HG02884 (cell line): ENCODE measurements around the gene BCL11A.
A peak's percentile ranks its signal among the peaks of the same experiment; 100 is the strongest.

Experiments used
- ATAC-seq: cut with Tn5 transposase; IDR thresholded peaks from one replicate; pipeline ENCODE4 v1.9.1; 2021; ENCODE audit warnings: mild to moderate bottlenecking, moderate library complexity; ENCODE audit not compliant: unreplicated experiment

Gene BCL11A

GRCh38 chr2:60553495-60554073 lies at the start of gene BCL11A:
Gene BCL11A (minus strand): TSS chr2:60553654. CDS start chr2:60553270, 384 bp downstream.
- no peak for ATAC-seq

GRCh38 chr2:60602828-60603532 lies 49.5 kb upstream of the BCL11A start:
- ATAC-seq: no peak

DNA sequence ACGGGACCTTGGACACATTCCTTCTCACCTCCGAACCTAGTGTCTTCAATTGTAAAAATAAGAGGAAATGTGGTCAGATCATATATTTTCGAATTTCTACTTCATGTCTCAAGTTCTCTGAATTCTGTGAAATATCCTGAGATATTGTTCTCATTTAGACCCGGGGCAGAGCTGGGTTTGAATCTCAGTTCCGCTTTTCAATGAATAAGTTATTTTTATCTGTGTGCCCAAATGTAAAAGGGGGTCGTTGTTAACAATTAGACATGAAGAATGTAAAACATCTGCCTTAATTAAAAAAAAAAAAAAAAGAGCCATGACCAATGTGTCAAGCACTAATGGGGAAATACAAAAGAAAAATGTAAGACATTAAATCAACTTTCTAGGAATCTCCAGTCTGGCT lies 48.9 kb upstream of the BCL11A start:
- ATAC-seq: no peak

DNA sequence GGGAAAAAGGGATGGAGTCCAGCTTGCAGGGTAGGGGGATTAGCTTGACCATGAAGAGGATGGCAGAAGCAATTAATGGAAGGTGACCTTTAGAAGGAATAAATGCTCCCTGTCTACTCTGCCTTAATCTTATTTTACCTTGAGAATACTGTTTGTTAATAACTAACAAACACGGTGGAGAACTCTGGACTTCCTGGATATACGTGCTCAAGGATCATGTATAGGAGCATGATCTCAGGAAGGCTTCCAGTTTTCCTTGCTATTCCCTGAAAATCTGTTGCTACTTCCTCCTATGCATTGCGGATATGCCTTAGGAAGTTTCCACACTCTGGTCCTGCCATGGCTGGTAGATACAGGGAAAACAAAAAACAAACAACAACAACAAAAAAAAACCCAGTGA lies 44.8 kb upstream of the BCL11A start:
- ATAC-seq: no peak

DNA sequence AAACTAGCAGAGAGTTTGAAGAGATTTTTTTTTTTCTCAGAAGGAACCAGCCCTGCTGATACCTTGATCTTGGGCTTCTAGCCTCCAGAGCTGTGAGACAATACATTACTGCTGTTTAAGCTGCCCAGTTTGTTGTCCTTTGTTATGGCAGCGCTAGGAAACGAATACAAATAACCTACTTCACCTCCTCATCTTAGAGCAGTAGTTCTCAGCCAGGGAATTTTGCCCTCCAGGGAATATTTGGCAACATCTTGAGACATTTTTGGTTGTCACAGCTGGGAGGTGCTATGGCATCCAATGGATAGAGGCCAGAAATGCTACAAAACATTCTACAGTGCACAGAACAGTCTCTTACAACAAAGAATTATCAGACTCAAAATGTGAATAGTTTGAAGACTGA lies 43.9 kb upstream of the BCL11A start:
- no peak for ATAC-seq

- ATAC-seq: no peak
Observed at GRCh38 chr2:60596411-60596810, 43.0 kb upstream of the BCL11A start.

DNA sequence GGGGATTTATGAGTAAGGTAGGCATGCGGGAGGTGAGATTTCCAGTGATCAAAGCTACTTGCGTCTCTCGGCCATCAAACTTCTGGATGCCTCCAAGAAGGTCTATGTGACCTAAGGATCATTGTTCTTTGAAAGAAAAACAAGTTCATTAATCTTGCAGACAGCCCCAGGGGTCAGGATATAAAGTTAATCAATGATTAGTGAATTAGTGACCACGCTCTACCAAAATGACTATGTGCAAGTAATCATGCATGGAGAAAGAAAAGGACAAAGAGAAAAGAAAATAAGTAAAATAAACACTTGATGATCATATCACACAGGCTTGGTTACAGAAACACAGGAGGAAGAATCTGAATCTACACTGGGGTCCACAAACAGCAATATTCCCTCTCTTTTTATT lies 42.5 kb upstream of the BCL11A start:
- no peak for ATAC-seq

DNA sequence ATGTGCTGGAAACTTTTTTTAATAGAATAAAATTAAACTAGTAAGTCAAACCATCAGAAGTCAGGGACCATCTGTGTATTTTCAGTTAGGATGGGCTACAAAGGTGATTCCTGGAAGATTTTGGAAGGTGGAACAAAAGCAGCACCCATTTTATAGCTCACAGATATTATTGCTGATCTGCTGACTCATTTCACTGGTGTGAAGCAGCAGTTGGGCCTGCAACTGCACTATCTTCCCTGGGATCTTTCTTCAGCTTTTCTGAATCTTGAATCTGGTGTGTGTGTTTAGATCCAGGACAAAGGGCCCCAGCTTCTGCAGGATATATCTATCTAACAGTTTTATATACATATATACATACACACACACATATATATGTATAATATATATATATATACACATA lies 35.6 kb upstream of the BCL11A start:
- ATAC-seq: no peak

DNA sequence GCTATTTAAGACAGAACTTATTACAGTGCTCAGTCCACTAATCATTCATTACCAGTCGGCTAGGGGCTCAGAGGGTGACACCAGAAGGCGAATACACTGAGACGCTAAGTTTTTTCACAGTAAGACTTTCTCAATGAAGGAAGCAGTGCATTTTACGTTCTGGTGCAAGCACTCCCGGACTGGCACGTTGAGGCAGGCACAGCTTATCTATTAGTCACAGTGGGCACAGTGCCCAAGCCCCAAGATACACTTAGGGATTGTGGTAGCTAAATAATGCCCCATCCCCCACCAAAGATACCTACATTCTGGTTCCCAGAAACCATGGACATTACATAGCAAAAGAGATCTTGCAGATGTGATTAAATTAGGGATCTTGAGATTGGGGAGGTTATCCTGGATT lies 32.6 kb upstream of the BCL11A start:
- ATAC-seq: no peak

GRCh38 chr2:60585276-60585675 lies 31.8 kb upstream of the BCL11A start:
- no peak for ATAC-seq

GRCh38 chr2:60583604-60584003 lies 30.1 kb upstream of the BCL11A start:
- no peak for ATAC-seq

GRCh38 chr2:60581433-60582282 lies 28.2 kb upstream of the BCL11A start:
- ATAC-seq: peak; percentile 85

- no peak for ATAC-seq
Observed at GRCh38 chr2:60577682-60578283, 24.3 kb upstream of the BCL11A start.

DNA sequence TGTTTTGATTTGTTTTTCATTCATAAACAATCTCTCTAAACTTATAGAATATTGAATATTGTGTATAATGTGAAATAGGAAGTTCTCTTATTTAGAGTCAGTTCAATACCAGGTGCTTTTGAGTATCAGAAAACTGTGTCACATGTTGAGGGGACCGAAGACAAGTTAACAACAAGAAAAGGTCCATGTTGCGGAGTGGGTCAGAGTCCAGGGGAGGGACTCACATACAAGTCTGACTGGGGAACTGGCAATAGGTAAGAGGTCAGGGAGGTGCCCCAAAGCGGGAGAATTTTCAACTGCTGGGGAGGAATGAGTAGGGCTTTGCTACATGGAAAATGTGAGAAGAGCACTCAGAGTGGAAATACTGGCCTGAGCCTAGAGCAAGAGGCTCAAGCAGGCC lies 19.8 kb upstream of the BCL11A start:
- ATAC-seq: no peak

GRCh38 chr2:60570251-60570650 lies 16.8 kb upstream of the BCL11A start:
- ATAC-seq: no peak

GRCh38 chr2:60569680-60570111 lies 16.2 kb upstream of the BCL11A start:
- no peak for ATAC-seq

DNA sequence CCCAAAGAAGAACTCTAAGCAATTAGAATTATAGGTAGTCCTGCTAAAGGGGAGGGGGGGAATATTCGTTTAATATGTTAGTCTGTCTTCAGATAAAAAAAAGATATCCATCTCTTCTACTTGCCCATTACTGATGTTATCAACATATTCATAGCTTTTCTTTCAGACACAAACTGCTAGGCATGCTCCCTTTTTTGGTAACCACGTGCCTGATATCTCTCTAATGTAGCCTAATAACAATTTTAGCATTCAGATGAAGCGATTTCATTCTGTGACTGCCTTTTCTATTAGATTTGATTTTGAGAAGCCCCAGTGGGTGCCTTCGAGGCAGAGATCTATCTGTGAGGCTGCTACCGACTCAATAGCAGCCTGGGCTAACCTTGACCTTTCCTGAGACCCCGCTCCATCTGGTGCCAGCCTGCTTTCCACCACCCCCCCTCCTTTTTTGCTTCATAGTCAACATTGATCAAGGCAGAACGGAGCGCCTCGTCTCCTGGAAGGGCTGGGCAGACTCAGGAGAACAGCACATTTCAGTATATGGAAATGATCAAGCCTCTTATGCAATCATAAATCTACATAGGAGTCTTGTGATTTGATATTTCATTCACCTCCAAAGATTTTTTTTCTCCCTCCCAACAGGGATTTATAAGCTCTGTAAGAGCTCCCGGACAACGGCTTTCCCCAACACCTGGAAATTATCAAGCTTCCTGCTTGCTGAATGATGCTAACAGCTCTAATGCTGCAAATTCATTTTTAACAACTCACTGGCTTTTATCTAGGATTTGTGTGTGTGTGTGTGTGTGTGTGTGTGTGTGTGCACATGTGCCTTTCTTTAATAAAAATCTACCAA lies 14.7 kb upstream of the BCL11A start:
- ATAC-seq: no peak

DNA sequence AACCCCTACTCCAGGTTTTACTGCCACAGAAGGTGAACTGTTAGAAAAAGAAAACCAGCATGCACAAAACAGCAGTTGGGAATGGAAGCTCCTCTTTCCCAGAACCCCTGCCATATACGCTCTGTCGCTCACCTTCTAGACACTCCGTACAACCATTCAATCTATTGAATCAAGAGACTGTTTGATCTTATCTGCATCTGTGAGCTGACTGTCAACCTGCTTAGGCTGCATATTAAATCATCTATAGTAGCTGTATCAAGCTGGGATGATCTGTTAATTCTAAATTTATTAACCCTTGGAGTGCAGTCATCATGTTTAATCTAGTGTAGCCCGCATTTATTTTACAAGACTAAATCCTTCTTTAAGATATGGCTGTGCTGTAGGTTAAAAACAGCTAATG lies 13.6 kb upstream of the BCL11A start:
- ATAC-seq: no peak

DNA sequence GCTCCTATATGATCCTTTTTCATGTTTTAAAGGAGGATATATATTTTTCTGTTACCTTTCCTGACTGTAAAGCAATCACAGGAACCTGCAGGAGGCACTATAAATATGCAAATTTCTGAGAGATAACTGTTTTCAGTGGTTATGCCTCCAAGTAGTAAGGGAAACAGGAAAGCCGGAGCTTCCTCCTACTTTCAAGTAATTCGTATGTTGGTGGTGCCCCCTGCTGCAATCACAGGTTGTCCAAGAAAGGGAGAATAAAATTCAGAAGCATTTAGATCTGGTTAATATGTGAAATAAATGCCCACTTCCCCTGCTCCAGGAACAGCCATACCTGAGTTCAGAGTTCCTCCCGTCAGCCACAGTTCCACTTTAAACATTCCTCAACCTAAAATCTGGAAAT lies 12.0 kb upstream of the BCL11A start:
- no peak for ATAC-seq
